GM21825 (cell line): ENCODE data around the gene POMP.

Experiments used
- ATAC-seq: cut with Tn5 transposase; IDR thresholded peaks from one replicate; pipeline ENCODE4 v1.9.1; 2021; ENCODE audit warnings: mild to moderate bottlenecking, moderate library complexity; ENCODE audit not compliant: unreplicated experiment

Gene POMP, protein sequence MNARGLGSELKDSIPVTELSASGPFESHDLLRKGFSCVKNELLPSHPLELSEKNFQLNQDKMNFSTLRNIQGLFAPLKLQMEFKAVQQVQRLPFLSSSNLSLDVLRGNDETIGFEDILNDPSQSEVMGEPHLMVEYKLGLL

DNA sequence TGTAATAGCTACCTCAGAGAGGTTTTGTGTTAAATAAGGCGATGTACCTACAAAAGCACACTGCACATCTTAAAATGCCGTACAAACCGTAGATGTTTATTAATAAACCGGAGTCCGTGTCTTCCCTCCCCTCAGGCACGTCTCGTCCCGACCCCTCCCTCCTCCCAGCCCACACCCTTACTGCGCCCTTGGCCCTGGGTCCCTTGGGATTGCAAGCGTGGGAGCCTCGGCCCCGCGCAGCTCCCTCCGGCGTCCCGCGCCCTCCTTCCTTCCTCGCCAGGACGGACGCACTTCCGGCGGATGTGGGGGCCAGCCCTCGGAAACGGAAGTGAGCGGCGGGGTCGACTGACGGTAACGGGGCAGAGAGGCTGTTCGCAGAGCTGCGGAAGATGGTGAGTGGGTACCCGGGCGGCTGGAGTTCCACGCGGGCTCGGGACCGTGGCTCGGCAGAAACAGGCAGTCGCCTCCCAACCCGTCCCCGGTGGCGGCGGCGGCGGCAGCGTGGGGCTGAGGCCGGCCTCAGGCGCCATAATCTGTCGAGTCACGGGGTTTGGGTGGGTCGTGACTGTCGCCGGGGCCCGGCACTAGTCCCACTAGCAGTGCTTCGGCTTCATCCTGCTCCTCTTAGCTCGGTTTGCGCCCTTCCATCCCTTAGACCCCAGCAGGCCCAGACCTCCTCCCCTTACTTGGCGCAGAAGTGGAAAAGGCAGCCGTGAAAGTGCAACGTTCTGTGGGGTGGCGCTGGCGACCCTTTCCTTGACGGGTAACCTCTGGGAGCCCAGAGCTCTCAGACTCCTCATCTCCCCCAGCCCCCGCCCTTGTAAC lies at the start of gene POMP:
Gene POMP, plus strand, starts transcription at position 335 of the 825 bp plus-strand sequence. Its CDS starts 55 bp downstream, at position 390.
- peak; percentile 82 for ATAC-seq

DNA sequence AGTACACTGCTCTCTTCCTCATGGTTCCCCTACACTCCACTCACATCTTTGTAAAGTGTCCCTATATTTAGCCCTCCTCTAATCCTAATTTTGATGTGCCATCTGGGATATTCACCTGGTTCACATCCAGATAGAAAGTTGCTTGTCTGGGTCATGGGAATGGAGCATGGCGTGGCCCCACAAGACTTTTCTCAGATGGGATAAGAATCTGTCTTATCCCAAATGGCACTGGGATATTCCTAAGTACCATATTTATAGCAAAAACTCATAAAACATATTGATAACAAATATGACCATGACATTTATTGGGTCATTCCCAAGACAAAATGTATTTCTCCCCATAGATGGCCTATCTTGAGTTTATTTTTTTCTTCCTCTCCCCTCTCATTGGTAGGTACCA lies 49.5 kb upstream of the POMP start:
- no peak for ATAC-seq

DNA sequence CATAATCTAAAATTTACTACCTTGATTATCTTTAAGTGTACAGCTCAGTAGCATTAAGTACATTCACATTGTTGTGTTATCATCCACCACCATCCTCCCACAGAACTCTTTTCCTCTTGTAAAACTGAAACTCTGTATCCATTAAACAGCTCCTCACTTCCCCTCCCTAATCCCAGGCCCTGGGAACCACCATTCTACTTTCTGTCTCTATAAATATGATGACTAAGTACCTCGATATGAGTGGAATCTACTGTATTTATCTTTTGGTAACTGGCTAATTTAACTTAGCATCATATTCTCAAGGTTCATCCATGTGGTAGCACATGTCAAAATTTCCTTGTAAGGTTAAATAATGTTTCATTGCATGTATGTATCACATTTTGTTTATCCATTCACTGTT lies 49.0 kb upstream of the POMP start:
- no peak for ATAC-seq

DNA sequence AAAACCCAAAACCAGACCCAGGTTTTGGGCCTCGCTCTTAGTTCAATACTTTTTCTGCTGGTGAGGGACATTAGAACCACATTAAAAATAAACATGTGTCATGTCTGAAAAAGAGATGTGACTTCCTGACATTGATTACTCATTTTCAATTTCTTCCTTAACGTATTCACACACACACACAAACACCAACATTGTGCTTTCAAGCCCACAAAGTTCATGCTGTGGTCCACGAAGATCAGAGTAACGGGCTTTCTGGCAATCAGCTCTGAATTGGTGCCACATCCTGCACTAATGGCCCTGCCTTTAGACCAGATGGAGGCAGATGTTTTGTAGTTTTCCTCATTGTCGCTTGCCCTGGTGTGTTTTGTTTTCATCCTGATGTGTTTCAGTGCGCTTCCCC lies 47.9 kb upstream of the POMP start:
- ATAC-seq = no peak

DNA sequence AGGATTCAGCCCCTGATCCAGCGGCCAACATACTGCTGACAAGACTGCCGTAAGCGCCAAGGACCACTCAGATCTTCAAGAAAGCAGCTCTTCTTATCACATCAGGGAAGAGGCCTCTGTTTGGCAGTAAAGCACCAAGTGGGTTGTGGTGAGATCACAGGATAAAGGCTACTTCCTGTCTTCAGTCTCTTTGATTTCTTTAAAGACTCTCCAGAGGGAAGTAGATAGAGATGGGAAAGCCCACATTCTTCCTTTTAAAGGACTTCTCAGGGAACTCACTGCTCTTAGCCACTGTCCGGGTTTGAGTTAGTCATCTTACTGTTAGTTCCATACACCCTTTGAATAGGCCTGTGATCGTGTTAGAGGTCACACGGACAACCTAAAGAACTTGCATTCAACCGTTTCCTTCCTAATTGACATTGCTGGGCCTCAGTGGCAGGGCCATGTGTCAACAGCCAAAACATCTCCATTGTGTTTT lies 47.2 kb upstream of the POMP start:
- ATAC-seq = no peak

DNA sequence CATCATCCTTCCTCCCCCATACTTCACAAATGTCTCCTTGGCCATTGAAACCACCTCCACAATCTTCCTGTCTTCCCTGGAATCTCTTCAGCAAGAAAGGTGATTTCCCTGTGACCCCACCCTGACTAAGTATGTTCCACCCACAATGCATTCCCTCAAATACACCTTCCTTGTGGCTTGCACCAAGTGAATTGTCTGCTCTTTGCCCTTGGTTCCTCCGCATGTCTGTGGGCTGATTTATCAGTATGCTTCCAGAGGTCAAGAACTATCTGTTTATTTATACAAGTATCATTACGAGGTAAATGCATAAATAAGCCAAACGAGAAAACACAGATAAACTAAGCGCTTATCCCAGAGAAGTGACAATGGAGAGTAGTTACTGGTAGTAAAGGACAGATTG lies 45.4 kb upstream of the POMP start:
- no peak for ATAC-seq

DNA sequence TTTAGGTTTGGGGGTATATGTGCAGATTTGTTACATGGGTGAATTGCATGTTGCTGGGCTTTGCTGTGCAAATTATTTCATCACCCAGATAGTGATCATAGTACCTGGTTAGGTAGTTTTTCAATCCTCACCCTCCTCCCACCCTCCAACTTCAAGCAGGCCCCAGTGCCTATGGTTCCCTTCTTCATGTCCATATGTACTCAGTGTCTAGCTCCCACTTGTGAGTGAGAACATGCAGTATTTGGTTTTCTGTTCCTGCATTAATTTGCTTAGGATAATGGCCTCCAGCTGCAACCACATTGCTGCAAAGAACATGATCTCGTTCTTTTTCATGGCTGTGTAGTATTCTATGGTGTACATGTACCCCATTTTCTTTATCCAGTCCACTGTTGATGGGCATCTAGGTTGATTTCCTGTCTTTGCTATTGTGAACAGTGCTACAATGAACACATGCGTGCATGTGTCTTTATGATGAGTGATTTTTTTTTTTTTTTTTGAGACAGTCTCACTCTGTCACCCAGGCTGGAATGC lies 42.9 kb upstream of the POMP start:
- no peak for ATAC-seq

DNA sequence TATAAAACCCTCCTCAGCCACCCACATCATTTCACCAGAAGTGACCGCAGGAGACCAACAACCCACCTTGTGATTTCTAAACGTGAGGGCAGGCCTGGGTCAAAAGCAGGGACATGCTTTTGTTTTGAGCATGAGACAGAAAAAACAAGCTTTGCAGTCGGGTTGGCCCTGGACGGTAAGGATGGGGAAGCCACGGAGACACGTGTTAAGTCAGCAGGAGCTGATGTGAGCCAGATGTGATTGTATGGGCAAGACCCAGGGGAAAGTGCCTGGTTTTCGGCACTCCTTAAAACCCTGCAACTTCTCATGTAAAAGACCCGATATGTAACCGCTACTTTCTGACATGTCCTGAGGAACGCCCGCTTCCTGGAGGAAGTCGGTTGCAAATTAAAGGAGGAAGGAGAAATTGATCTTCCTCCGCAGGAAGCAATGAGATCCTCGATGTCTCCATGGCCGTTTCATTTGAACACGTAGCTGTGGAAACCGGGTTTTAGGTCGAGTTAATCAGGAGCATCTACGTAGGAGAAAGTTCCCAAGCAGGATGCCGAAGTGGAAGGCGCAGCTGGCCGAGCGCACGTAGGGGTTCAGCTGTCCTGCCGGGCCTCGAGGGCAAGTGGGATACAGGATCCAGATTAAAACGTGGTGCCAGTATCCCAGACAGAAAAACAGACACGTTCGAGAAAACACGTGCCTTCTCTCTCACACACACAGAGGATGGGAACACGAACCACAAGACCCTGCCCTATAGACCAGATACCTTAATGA lies 40.5 kb upstream of the POMP start:
- ATAC-seq = no peak

DNA sequence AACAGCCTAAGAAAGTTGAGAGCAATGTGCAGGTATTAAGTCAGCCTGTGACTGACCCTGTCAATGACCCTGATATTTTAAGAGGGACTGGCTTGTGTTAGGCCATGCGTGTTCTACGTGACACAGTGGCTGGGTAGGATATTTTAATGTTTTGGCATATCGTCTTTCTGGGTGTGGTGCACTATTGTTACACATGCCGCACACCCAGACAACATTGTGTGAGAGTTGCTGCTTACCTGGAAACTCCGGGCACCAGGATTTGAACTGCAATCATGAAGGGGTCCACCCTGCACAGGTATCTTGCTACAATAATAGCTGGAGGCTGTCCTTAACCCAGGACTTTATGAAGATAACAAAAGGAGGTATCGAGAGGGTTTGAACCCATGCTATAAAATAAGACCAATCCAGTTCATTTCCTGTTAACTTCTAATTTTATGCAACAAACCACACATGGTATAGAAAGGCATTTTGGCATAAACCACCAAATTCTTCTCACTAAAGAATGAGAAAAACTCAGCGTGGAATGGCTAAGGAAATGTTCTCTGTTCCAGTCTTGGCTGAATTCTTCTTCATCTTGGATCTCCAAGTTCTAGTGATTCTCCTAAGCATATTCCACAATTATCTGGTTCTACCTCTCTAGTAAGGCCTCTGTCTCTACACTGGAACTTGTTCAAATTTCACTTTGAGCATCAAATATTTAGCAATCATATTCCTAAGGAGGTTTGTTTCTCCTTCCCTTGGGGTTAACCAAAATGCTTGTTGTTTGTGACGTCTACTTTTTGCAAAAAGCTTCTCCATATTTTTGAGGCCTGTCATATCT lies 38.7 kb upstream of the POMP start:
- ATAC-seq = no peak

DNA sequence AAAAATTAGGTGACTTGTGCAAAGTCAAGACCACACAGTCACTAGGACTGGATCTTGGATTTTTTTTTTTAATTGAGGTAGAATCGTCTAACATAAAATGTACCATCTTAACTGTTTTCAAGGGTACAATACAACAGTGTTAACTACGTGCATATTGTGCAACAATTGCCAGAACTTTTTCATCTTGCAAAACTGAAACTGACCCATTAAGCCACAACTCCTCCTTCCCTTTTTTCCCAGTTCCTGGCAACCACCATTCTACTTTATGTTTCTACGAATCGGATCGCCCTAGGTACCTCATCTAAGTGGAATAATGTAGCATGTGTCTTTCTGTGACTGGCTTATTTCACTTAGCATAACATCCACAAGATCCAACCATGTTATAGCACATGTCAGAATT lies 37.5 kb upstream of the POMP start:
- no peak for ATAC-seq

DNA sequence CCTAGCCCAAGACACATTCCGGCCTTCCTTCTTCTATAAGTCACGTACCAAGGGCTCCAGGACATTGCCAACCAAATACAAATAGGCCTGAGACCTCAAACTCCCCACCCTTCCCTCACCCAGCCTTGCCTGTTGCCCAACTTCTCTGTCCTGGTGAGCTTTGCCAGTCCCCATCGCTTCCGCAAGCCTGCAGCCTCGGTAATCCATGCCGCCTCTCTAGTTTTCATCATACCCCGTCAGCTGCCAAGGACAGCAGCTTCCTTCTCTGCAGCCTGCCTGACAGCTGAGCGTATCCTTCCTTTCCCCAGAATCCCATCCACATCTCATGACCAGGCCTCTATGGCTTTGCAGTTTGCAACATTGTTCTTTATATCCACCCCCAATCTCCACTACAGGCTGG lies 36.6 kb upstream of the POMP start:
- no peak for ATAC-seq

DNA sequence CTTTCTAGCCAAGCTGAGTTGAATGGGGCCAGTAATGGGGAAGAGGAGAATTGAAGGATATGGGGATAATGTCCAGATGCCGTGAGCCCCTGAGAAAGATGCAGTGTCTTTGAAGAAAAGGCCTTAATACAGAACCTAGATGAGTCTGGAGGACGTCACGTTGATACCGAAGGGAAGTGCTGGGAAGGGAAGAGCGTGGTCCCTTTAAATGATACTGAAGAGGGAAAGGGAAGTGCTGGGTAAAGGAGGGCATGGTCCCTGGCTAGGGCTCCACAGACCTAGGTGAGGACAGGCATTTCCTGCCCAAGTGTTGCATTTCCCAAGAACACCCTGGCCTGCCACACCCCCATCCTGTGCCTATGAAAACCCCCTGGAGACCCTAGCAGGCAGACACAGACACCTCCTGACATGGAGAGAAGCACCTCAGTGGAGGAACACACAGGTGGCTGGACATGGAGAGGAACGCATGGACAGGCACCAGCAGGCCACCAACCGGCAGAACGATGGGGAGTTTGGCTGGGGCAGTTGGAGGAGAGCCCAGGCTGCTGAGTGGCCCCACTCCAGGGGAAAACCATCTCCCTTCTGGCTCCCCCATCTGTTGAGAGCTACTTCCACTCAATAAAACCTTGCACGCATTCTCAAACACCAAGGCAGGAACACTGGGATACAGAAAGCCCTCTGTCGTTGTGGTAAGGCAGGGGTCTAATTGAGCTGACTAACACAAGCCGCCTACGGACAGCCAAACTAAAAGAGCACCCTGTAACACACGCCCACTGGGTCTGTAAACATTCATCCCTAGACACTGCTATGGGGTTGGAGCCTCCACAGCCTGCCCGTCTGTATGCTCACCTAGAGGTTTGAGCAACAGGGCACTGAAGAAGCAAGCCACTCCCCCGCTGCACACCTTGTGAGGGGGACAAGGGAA lies 34.9 kb upstream of the POMP start:
- no peak for ATAC-seq

DNA sequence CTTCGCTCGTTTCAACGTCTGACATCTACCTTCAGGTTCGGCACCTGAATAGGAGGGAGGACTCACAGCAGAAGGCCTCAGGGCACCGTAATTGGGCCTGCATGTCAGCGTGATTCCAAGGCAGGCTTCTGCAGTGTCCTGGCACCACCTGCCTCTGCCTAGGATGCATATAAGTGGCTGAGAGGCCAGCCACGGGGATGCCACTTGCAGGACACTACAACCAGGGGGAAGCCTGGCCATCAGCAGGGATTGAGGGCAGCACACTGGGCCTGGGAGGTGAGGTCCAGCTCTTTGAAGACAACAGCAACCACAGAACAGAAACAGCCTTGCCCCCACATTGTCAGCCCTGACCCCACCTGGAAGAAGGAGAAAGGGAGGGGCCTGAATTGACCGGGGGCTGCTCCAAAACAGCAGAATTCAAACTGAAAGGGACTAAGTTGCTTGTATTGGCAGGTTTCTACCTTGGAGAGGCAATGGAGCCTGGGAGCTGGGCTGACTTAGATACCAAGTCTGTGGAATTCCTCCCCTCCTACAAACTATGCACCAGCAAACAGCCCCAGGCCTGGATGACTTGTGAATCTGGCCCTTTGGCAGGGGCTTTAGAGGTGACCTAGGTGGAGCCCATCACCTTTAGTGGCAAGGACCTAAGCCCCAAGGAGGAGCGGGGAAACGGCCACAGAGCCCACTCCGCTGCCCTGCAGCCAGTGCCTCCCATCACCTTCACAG lies 34.1 kb upstream of the POMP start:
- no peak for ATAC-seq

DNA sequence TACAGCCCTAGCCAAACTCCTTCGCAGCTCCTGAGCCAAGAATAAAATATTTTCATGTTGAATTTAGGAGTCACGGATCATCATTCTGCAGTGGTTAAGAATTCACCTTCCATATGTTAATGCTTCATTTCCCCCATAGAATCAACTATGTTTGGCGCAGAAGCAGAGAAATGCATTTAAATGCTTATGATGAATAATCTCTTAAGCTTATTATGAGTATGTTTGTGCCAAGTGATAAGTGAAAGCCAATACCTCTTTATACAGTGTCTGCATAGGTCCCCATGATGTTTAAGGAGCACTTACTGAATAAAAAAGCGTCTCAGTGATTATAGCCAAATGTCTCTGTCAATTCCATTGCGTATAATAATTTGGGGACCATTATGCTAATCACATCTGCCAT lies 32.7 kb upstream of the POMP start:
- ATAC-seq = no peak

DNA sequence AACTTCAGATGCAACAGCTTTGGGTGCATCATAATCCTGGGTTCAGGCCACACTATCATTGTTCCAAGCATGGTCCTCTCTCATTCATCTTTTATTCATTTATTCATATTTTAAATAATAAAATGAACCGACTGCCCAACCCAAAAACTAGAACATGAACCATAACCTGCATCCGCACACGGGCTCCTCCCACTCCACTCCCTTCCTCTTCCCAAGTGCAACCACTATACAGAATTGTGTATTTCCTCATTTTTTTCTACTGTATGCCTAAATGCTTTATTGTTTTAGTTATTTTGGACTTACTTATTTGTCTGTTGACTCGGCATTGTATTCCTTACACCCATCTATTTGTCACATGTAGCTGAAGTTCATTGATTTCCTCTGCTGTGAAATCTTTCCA lies 30.7 kb upstream of the POMP start:
- no peak for ATAC-seq

DNA sequence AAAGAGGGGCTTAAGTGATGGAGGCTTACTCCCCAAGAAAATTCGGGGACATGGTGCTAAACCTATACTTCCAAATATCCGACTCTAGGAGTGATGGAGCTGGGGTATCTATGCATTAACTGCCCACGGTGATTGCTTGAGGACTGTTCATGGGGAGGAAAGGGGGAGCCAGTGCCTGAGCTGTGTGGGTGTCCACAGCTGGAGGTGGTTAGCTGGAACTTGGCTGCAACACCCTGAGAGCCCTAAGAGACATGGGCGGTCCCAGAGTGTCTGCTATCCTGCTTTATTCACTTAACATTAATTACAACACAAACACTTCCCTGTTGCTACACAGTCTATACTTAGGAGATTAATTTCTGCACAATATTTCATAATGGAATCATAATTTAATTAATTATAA lies 28.1 kb upstream of the POMP start:
- no peak for ATAC-seq

DNA sequence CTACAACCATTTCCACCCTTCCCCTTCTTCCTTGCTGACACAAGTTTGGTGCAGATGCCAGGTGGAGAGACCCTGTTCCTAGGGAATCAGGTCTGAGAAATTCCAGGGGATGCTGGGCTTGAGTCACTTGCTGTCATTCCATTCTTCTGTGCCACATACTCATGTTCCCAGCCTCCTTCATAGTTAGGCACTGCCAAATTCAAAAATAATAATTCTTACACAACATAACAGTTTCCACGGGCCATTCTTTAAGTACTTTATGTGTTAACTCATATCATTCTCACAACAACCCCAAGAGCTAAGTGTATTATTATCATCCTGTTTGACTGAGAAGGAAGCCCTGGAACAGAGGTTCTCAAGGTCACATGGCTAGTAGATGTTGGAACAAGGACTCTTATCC lies 27.1 kb upstream of the POMP start:
- no peak for ATAC-seq

DNA sequence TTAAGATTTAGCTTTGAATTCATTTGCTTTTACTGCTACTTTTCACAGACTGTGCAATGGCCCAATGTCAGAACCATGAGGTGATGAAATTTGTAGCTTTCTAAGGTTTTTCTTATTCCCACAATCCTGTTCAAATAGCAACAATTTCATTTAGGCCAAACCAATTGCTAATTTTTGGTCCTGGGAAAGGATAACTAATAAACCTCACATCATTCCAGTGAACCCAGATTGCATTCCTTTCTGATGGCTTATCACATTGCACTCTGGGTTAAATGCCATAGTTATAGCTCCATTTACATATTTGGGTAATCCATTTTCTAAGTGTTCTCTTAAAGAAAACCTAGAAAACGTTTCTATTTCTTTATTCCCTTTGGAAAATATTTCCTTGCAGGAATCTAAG lies 22.9 kb upstream of the POMP start:
- no peak for ATAC-seq

DNA sequence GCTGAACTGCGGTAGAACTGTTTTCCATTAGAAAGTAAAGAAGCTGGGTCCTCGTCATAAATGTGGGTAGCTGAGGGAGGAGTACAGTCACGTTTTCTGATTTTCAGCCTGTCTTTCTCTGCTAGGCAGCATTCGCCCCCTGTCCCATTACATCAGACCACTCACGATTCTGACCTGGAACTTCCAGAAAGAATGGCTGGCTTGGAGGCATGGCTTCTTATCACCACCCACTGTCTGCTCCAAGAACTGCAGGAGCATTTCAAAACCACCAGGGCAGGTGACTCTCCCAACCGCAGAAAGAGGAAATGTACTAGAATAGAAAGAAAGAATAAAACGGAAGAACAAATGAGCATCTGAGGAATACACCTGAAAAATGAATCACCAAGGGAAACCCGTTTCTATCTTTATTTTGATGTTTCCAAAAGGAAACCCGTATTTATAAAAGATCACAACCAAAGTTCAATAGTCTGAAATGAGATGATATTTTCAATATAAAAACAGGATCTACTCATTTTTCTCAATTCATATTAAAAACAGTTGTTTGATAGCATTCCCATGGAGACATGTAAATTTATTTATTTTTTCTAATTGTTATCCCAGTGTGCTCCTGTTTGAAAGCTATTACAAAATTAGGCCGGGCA lies 22.1 kb upstream of the POMP start:
- peak; percentile 43 for ATAC-seq
